Non-pigmented ciliary epithelial cell (primary cell): Measurements from ENCODE around the gene RPTOR.

Source experiments
- DNase-seq: peaks from one replicate; pipeline ENCODE4 v3.0.0-alpha.2; 2010; ENCODE audit warnings: low read depth

RPTOR gene

GRCh38 chr17:80881306-80881705 is 336.7 kb downstream of the RPTOR start:
- DNase-seq = no peak

GRCh38 chr17:80882323-80882722 is 337.7 kb downstream of the RPTOR start:
- DNase-seq = no peak

- DNase-seq = no peak
These were observed 338.5 kb downstream of the RPTOR start for GRCh38 chr17:80882926-80883685.

- no peak for DNase-seq
These were observed 339.4 kb downstream of the RPTOR start for GRCh38 chr17:80883831-80884735.

- DNase-seq = no peak
These were observed 340.2 kb downstream of the RPTOR start for GRCh38 chr17:80884811-80885210.

- DNase-seq = no peak
These were observed 341.4 kb downstream of the RPTOR start for GRCh38 chr17:80885947-80886582.

GRCh38 chr17:80886641-80887573 is 342.3 kb downstream of the RPTOR start:
- DNase-seq = no peak

GRCh38 chr17:80887639-80888175 is 343.1 kb downstream of the RPTOR start:
- DNase-seq = no peak

- DNase-seq = no peak
These were observed 343.9 kb downstream of the RPTOR start for GRCh38 chr17:80888276-80889160.

GRCh38 chr17:80889231-80890195 is 344.9 kb downstream of the RPTOR start:
- DNase-seq = no peak

- no peak for DNase-seq
These were observed 345.7 kb downstream of the RPTOR start for GRCh38 chr17:80890196-80890920.

GRCh38 chr17:80890921-80891396 is 346.3 kb downstream of the RPTOR start:
- no peak for DNase-seq

- peak; percentile 78 for DNase-seq
These were observed 346.9 kb downstream of the RPTOR start for GRCh38 chr17:80891397-80892018.

- DNase-seq = peak; percentile 92
These were observed 347.6 kb downstream of the RPTOR start for GRCh38 chr17:80892019-80892855.

- DNase-seq = no peak
These were observed 348.4 kb downstream of the RPTOR start for GRCh38 chr17:80892900-80893603.
